K562 (cell line): ENCODE results near the gene PCCA. TPM values are rescaled to one million over a fixed set of nuclear protein-coding genes. Genes with fewer than 3 reads are reported as not detected.

Experiments used
- ATAC-seq: fragments of 200-7000 bp; cut with Tn5 transposase; 3 replicates; pipeline ENCODE4 v1.9.1; 2020; ENCODE audit warnings: moderate library complexity
- BruUV-seq: library from RNA; stranded (reverse); fragments of 400-500 nt; replicated peaks from 2 replicates; lab custom pipeline; 2021; lab: Mats Ljungman, UMichigan
- CTCF ChIA-PET: fragments of 300-600 bp; formaldehyde crosslinking; extraction: SDS; loops from one replicate; lab custom pipeline; 2021; ENCODE audit warnings: low intra/inter-chr PET ratio; lab: Yijun Ruan, JAX
- POLR2A ChIA-PET: fragments of 300-600, 350-650 bp; sonication (Branson Sonifier 250); formaldehyde crosslinking; extraction: SDS; loops from one replicate; lab custom pipeline; 2021; ENCODE audit warnings: antibody characterized with exemption, inconsistent platforms; lab: Yijun Ruan, JAX
- DNase-seq, 4 experiments: peaks; one replicate each; pipeline versions ENCODE4 v3.0.0 to v3.0.0-alpha.2; 2011 to 2018; ENCODE audit warnings: low spot score in 3 of 4, mixed read lengths in 3 of 4; ENCODE audit errors: extremely low read depth in 1 of 4
- FAIRE-seq: peaks from 2 replicates; lab custom pipeline; 2011; peaks lifted over from hg19 to GRCh38; lab: Jason Lieb, UNC
- H2AFZ ChIP-seq: 2 replicates; pipeline ENCODE4 v1.6.0; 2011; ENCODE audit warnings: low read depth, low read length, control low read depth, inconsistent platforms
- H3K27ac ChIP-seq: fragments of 200-600 bp; 3 replicates; pipeline ENCODE4 v1.8.0; 2011; ENCODE audit warnings: low read depth, mild to moderate bottlenecking, control low read depth, inconsistent platforms, low read length, moderate library complexity, mixed read lengths; ENCODE audit errors: extremely low read depth
- H3K27me3 ChIP-seq, 2 experiments: fragments of 300-600 bp in 1 of 2; 2 replicates in 1 of 2; 3 replicates in 1 of 2; pipeline versions ENCODE4 v1.6.0 to v1.8.0; 2011; ENCODE audit warnings: inconsistent platforms in 2 of 2, low read length in 2 of 2, mild to moderate bottlenecking in 1 of 2, mixed read lengths in 1 of 2, moderate library complexity in 1 of 2; ENCODE audit not compliant: control insufficient read depth in 2 of 2, insufficient read depth in 2 of 2
- H3K36me3 ChIP-seq: fragments of 300-600 bp; 3 replicates; pipeline ENCODE4 v1.8.0; 2011; ENCODE audit warnings: mild to moderate bottlenecking, low read length, inconsistent platforms; ENCODE audit not compliant: control insufficient read depth, insufficient read depth
- H3K4me1 ChIP-seq, 2 experiments: fragments of 200-600 bp in 1 of 2; replicated peaks in 1 of 2; 2 replicates in 1 of 2; 3 replicates in 1 of 2; pipeline versions ENCODE4 v1.5.1 to v1.8.0; 2011; ENCODE audit warnings: inconsistent platforms in 2 of 2, low read length in 2 of 2, mild to moderate bottlenecking in 1 of 2, mixed read lengths in 1 of 2, moderate library complexity in 1 of 2; ENCODE audit not compliant: control insufficient read depth in 2 of 2, insufficient read depth in 2 of 2
- H3K4me2 ChIP-seq: 2 replicates; pipeline ENCODE4 v1.6.1; 2011; ENCODE audit warnings: low read length, control low read depth, inconsistent platforms, mixed read lengths; ENCODE audit not compliant: insufficient read depth
- H3K4me3 ChIP-seq: fragments of 200-600 bp; sonication (generic), shearing (Covaris generic); 2 replicates; pipeline ENCODE4 v1.5.1; 2016; ENCODE audit warnings: control low read depth, inconsistent platforms
- H3K79me2 ChIP-seq: fragments of 200-600 bp; 3 replicates; pipeline ENCODE4 v1.8.0; 2011; ENCODE audit warnings: low read length, inconsistent platforms; ENCODE audit not compliant: control insufficient read depth, insufficient read depth
- H3K9ac ChIP-seq, 2 experiments: 2 replicates each; pipeline versions ENCODE4 v1.6.0 to v1.6.1; 2011; ENCODE audit warnings: low read depth in 2 of 2, low read length in 2 of 2, control low read depth in 1 of 2, inconsistent platforms in 1 of 2, mild to moderate bottlenecking in 1 of 2, mixed read lengths in 1 of 2; ENCODE audit not compliant: insufficient read depth in 1 of 2
- H3K9me1 ChIP-seq: one replicate; pipeline ENCODE4 v1.6.0; 2011; ENCODE audit warnings: inconsistent platforms, mild to moderate bottlenecking, low read length, moderate library complexity; ENCODE audit not compliant: control insufficient read depth, insufficient read depth
- H3K9me3 ChIP-seq: replicated peaks from 2 replicates; pipeline ENCODE4 v1.5.1; 2011; ENCODE audit warnings: low read depth, low read length, inconsistent platforms; ENCODE audit not compliant: control insufficient read depth, insufficient read depth
- H4K20me1 ChIP-seq: replicated peaks from 2 replicates; pipeline ENCODE4 v1.6.1; 2011; ENCODE audit warnings: low read length, inconsistent platforms, mixed read lengths; ENCODE audit not compliant: control insufficient read depth, insufficient read depth
- CHCHD3 ChIP-seq: fragments of 250-450 bp; sonication (Bioruptor Pico); IDR thresholded peaks from 2 replicates; pipeline ENCODE4 v2.1.2; 2022; ENCODE audit warnings: mild to moderate bottlenecking
- DLX4 ChIP-seq: fragments of 250-450 bp; sonication (Bioruptor Pico); IDR thresholded peaks from 2 replicates; pipeline ENCODE4 v1.6.1; 2021; ENCODE audit warnings: mild to moderate bottlenecking
- ELF4 ChIP-seq: fragments of 450-650 bp; formaldehyde crosslinking; IDR thresholded peaks from 2 replicates; pipeline ENCODE4 v1.4.0; 2022; ENCODE audit warnings: missing genetic modification characterization
- FOXM1 ChIP-seq, 2 experiments: fragments of 450-650 bp in 1 of 2; sonication (generic) in 1 of 2; formaldehyde crosslinking in 1 of 2; IDR thresholded peaks; 2 replicates each; pipeline versions ENCODE4 v1.6.1 to v1.9.0; 2017 to 2022; ENCODE audit warnings: low read depth in 2 of 2, mild to moderate bottlenecking in 2 of 2, missing genetic modification reagents in 1 of 2, moderate library complexity in 1 of 2
- HCFC1 ChIP-seq: IDR thresholded peaks from 2 replicates; pipeline ENCODE4 v1.6.1; 2012; ENCODE audit warnings: low read depth, low read length, improper control_type of control experiment
- HIVEP1 ChIP-seq: fragments of 250-450 bp; sonication (Bioruptor Pico); IDR thresholded peaks from 2 replicates; pipeline ENCODE4 v1.4.0; 2020; ENCODE audit warnings: mild to moderate bottlenecking
- KAT2B ChIP-seq: IDR thresholded peaks from one replicate; pipeline ENCODE4 v1.6.1; 2012; ENCODE audit warnings: low read depth, mild to moderate bottlenecking, control low read depth, inconsistent platforms, low read length, moderate library complexity
- MLX ChIP-seq, 2 experiments: fragments of 450-650 bp in 1 of 2; sonication (generic) in 1 of 2; formaldehyde crosslinking; conservative IDR thresholded peaks; 2 replicates each; pipeline versions ENCODE4 v1.4.0 to v1.8.1; 2020 to 2022; ENCODE audit warnings: mild to moderate bottlenecking in 1 of 2, missing genetic modification reagents in 1 of 2
- POLR2G ChIP-seq: fragments of 200-400 bp; formaldehyde crosslinking; IDR thresholded peaks from 2 replicates; pipeline ENCODE4 v1.6.1; 2017; ENCODE audit warnings: low read depth, mild to moderate bottlenecking, antibody characterized with exemption, low read length, moderate library complexity
- PYGO2 ChIP-seq: fragments of 450-650 bp; IDR thresholded peaks from 2 replicates; pipeline ENCODE4 v1.6.1; 2016; ENCODE audit warnings: mild to moderate bottlenecking, missing genetic modification characterization, moderate library complexity, missing compliant biosample characterization
- RBM22 ChIP-seq: fragments of 200-400 bp; formaldehyde crosslinking; IDR thresholded peaks from 2 replicates; pipeline ENCODE4 v1.6.1; 2018; ENCODE audit warnings: low read length, low read depth; ENCODE audit not compliant: poor library complexity, severe bottlenecking
- SMAD1 ChIP-seq: fragments of 150-350 bp; IDR thresholded peaks from 2 replicates; pipeline ENCODE4 v1.6.1; 2014; ENCODE audit warnings: low read length, low read depth; ENCODE audit not compliant: partially characterized antibody
- SNAPC5 ChIP-seq: fragments of 250-450 bp; sonication (Bioruptor Pico); IDR thresholded peaks from 2 replicates; pipeline ENCODE4 v1.8.0; 2021; ENCODE audit warnings: moderate library complexity, mild to moderate bottlenecking, inconsistent platforms
- TCF3 ChIP-seq: sonication (generic); formaldehyde crosslinking; IDR thresholded peaks from 2 replicates; pipeline ENCODE4 v1.4.0; 2020; ENCODE audit warnings: mild to moderate bottlenecking, missing genetic modification reagents
- ZBTB43 ChIP-seq: sonication (generic); formaldehyde crosslinking; IDR thresholded peaks from 2 replicates; pipeline ENCODE4 v1.8.0; 2023; ENCODE audit warnings: mild to moderate bottlenecking, missing genetic modification reagents
- ZBTB49 ChIP-seq: sonication (generic); formaldehyde crosslinking; IDR thresholded peaks from 2 replicates; pipeline ENCODE4 v1.8.0; 2022; ENCODE audit warnings: missing genetic modification reagents, mild to moderate bottlenecking, borderline replicate concordance
- WGBS: fragments of 100-300 bp; shearing (Covaris generic); methylation state at CpG from one replicate; pipeline ENCODE4 v1.1.6; 2016; ENCODE audit warnings: low coverage, mixed read lengths; ENCODE audit not compliant: insufficient coverage; ENCODE audit errors: missing lambda C conversion rate; 5-methylcytosine and 5-hydroxymethylcytosine counted together
- in situ Hi-C: fragments of 300-500 bp; cut with MboI; formaldehyde crosslinking; loops from 4 replicates; pipeline ENCODE4 v1.15.0; 2018; ENCODE audit warnings: inconsistent platforms, mixed read lengths
- intact Hi-C: fragments of 100-400 bp; cut with micrococcal nuclease; formaldehyde crosslinking; loops from 2 replicates; pipeline ENCODE4 v1.14.2; 2022
- polyA plus RNA-seq, 8 experiments: library from polyadenylated mRNA; depleted of rRNA in 4 of 8; stranded (reverse) in 5 of 8; unstranded in 3 of 8; fragments of >200 nt; fragmentation: Nextera tagmentation in 2 of 8; fragmentation: Illumina TruSeq in 1 of 8; extraction: Ambion mirVana in 2 of 8; extraction: Trizol in 1 of 8; gene quantifications; 2 replicates each; pipeline versions ENCODE4 v1.2.1 to v1.2.3, GENCODE V29; 2011 to 2014; ENCODE audit warnings: inconsistent platforms in 1 of 8, missing spikeins in 1 of 8
- total RNA-seq, 7 experiments: library from RNA; depleted of rRNA in 6 of 7; stranded (reverse); fragments of >200 nt in 6 of 7; fragmentation: Illumina TruSeq in 2 of 7; extraction: Trizol in 2 of 7; gene quantifications; 2 replicates each; pipeline versions ENCODE4 v1.2.1 to v1.2.3, GENCODE V29; 2011 to 2021; ENCODE audit warnings: low replicate concordance in 1 of 7
- TF ChIP-seq, protein P1 (sequence below): fragments of 450-650 bp; formaldehyde crosslinking; IDR thresholded peaks from 2 replicates; pipeline ENCODE4 v1.4.0; 2020; ENCODE audit warnings: mild to moderate bottlenecking, moderate library complexity

The PCCA gene
- total and polyA plus RNA-seq, 9 of the 15 experiments (the other 6 are each of a cell fraction or from before 2014, with no cell fraction given), result 5.2 to 14.1 (median 9.7) TPM

GRCh38 chr13:100483139-100483538 lies 394.2 kb downstream of the PCCA start:
- Histone ChIP-seq H3K9ac (no peak overlapping the region), H3K27me3 (no peaks in the 10 kb centered on the region), H4K20me1 (no peaks in the 10 kb centered on the region), H2AFZ (no peak overlapping the region), H3K79me2 (no peaks in the 10 kb centered on the region), H3K9me3 (no peaks in the 10 kb centered on the region), H3K36me3 (no peaks in the 10 kb centered on the region), H3K4me2 (no peak overlapping the region), H3K4me3 (no peak overlapping the region), H3K9me1 (no peaks in the 10 kb centered on the region), H3K27ac (no peak overlapping the region), H3K4me1 (no peaks in the 10 kb centered on the region; a peak in 1 of 5 replicates)
- POLR2A ChIA-PET, result no interaction called here
- WGBS, result 30% methylated on average over 6 of the region's 6 CpGs
- intact Hi-C loops (no loop called here), in situ Hi-C loops (no loop called here)
- TF ChIP-seq RBM22 (no peak), KAT2B (no peak), FOXM1 (IDR thresholded peaks at IDR 0.05; ENCODE audit: low read depth) (no peak), FOXM1 (CRISPR knock-in tag; IDR thresholded peaks at IDR 0.05; ENCODE audit: low read depth) (no peak), SNAPC5 (CRISPR knock-in tag) (no peak), PYGO2 (no peak), MLX (CRISPR knock-in tag; conservative IDR thresholded peaks at IDR 0.05) (no peak), HCFC1 (no peak), SMAD1 (no peak), HIVEP1 (no peak), ELF4 (no peak), DLX4 (CRISPR knock-in tag) (no peak), TCF3 (CRISPR knock-in tag) (no peak), ZBTB49 (CRISPR knock-in tag) (no peak), POLR2G (no peak), CHCHD3 (no peak), ZBTB43 (no peak)
- TF ChIP-seq, protein P1, sequence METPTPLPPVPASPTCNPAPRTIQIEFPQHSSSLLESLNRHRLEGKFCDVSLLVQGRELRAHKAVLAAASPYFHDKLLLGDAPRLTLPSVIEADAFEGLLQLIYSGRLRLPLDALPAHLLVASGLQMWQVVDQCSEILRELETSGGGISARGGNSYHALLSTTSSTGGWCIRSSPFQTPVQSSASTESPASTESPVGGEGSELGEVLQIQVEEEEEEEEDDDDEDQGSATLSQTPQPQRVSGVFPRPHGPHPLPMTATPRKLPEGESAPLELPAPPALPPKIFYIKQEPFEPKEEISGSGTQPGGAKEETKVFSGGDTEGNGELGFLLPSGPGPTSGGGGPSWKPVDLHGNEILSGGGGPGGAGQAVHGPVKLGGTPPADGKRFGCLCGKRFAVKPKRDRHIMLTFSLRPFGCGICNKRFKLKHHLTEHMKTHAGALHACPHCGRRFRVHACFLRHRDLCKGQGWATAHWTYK (CRISPR knock-in tag), result no peak
- CTCF ChIA-PET, result no interaction called here
- FAIRE-seq (no peak), DNase-seq (no peak), ATAC-seq (no peak)
- no TSS peak for BruUV-seq
